SU-DHL-6 (cell line): ENCODE measurements around the gene TRIM22.

ENCODE experiments used
- CTCF ChIP-seq: fragments of 200-600 bp; sonication (generic); IDR thresholded peaks from one replicate; pipeline ENCODE4 v1.5.1; 2017; ENCODE audit warnings: antibody characterized with exemption, mild to moderate bottlenecking, low read length, moderate library complexity; ENCODE audit not compliant: insufficient read depth, poor library complexity, severe bottlenecking
- EZH2phosphoT487 ChIP-seq: fragments of 200-600 bp; sonication (generic), shearing (Covaris generic); conservative IDR thresholded peaks from 2 replicates; pipeline ENCODE4 v1.6.1; 2018; ENCODE audit warnings: mild to moderate bottlenecking, antibody characterized with exemption, low read length, moderate library complexity, mixed read lengths

- TF ChIP-seq CTCF (no peak), EZH2phosphoT487 (no peak)
These were observed 17.8 kb upstream of the TRIM22 start for GRCh38 chr11:5671831-5672230.
